Measurements from ENCODE around the gene LYPD6. TPM values are rescaled to one million over a fixed set of nuclear protein-coding genes. Genes with fewer than 3 reads are reported as not detected.

The LYPD6 gene
- total RNA-seq, 1 experiment from 2014 or later, result 2.4 TPM

DNA sequence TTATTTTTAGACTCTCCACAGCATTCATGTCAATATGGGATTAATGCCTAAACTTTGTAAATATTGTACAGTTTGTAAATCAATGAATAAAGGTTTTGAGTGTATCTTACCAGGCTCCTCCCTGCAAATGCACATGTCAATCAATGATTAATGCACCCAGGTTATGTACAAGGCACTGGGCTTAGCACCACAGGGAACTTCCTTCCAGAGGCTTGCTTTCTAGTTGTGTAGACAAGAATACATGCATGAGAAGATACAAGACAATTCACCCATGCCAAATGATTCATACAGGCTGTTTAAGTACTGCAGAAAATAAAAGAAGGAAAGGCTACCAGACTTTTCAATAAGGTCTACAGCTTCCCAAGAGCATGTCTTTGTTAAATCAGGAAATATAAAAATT is 143.1 kb downstream of the LYPD6 start:
- BruUV-seq (replicated peaks), result no TSS peak
- Histone ChIP-seq H3K9me2 (replicated peaks; ENCODE audit: low read length) (no peaks in the 10 kb centered on the region), H3K9ac (ENCODE audit: low read length) (no peak overlapping the region), H4K20me1 (ENCODE audit: low read length) (no peaks in the 10 kb centered on the region), H3K9me3 (ENCODE audit: low read length) (no peaks in the 10 kb centered on the region), H3F3A (ENCODE audit: low read length, unreplicated experiment) (no peaks in the 10 kb centered on the region), H3K27ac (ENCODE audit: low read length) (no peak overlapping the region), H3K27me3 (ENCODE audit: low read length) (no peaks in the 10 kb centered on the region), H3K4me2 (ENCODE audit: low read length) (no peak overlapping the region), H3K4me3 (ENCODE audit: low read length) (no peak overlapping the region), H3K36me3 (ENCODE audit: low read depth, low read length) (no peaks in the 10 kb centered on the region), H3K4me1 (ENCODE audit: insufficient read depth, low read length) (no peaks in the 10 kb centered on the region), H3K79me2 (ENCODE audit: low read length) (no peaks in the 10 kb centered on the region), H2AFZ (ENCODE audit: low read length) (no peak overlapping the region)
- CTCF ChIA-PET, result no interaction called here
- POLR2A ChIA-PET (ENCODE audit: unreplicated experiment), result no interaction called here
- DNase-seq (no peak), ATAC-seq (no peak)
- intact Hi-C loops (cut with micrococcal nuclease), result no loop called here
- TF ChIP-seq EZH2phosphoT487 (IDR thresholded peaks at IDR 0.05; ENCODE audit: borderline replicate concordance, low read length) (no peak), EZH2 (IDR thresholded peaks at IDR 0.05; ENCODE audit: low read length, unreplicated experiment) (no peak)
- TF ChIP-seq, protein P1, sequence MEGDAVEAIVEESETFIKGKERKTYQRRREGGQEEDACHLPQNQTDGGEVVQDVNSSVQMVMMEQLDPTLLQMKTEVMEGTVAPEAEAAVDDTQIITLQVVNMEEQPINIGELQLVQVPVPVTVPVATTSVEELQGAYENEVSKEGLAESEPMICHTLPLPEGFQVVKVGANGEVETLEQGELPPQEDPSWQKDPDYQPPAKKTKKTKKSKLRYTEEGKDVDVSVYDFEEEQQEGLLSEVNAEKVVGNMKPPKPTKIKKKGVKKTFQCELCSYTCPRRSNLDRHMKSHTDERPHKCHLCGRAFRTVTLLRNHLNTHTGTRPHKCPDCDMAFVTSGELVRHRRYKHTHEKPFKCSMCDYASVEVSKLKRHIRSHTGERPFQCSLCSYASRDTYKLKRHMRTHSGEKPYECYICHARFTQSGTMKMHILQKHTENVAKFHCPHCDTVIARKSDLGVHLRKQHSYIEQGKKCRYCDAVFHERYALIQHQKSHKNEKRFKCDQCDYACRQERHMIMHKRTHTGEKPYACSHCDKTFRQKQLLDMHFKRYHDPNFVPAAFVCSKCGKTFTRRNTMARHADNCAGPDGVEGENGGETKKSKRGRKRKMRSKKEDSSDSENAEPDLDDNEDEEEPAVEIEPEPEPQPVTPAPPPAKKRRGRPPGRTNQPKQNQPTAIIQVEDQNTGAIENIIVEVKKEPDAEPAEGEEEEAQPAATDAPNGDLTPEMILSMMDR (conservative IDR thresholded peaks at IDR 0.05; ENCODE audit: low read depth, low read length), result no peak

- TF ChIP-seq, protein P1 (conservative IDR thresholded peaks at IDR 0.05; ENCODE audit: low read depth, low read length), result no peak
- TF ChIP-seq EZH2 (IDR thresholded peaks at IDR 0.05; ENCODE audit: low read length, unreplicated experiment) (no peak), EZH2phosphoT487 (IDR thresholded peaks at IDR 0.05; ENCODE audit: borderline replicate concordance, low read length) (no peak)
- Histone ChIP-seq H3K27me3 (ENCODE audit: low read length) (peaks cover 6% of the 10 kb centered on the region; the same call in 1 of the 2 replicates), H3F3A (ENCODE audit: low read length, unreplicated experiment) (no peaks in the 10 kb centered on the region), H3K36me3 (ENCODE audit: low read depth, low read length) (no peaks in the 10 kb centered on the region), H3K9me2 (replicated peaks; ENCODE audit: low read length) (no peaks in the 10 kb centered on the region), H2AFZ (ENCODE audit: low read length) (no peak overlapping the region), H4K20me1 (ENCODE audit: low read length) (no peaks in the 10 kb centered on the region), H3K79me2 (ENCODE audit: low read length) (no peaks in the 10 kb centered on the region), H3K9ac (ENCODE audit: low read length) (no peak overlapping the region), H3K4me3 (ENCODE audit: low read length) (no peak overlapping the region), H3K4me2 (ENCODE audit: low read length) (no peak overlapping the region), H3K9me3 (ENCODE audit: low read length) (no peaks in the 10 kb centered on the region), H3K4me1 (ENCODE audit: insufficient read depth, low read length) (no peaks in the 10 kb centered on the region), H3K27ac (ENCODE audit: low read length) (no peak overlapping the region)
- DNase-seq (peak; percentile 21), ATAC-seq (no peak)
- CTCF ChIA-PET, result no interaction called here
- POLR2A ChIA-PET (ENCODE audit: unreplicated experiment), result no interaction called here
- BruUV-seq (replicated peaks), result no TSS peak
- intact Hi-C loops (cut with micrococcal nuclease), result no loop called here
Observed at GRCh38 chr2:149483004-149483605, 152.7 kb downstream of the LYPD6 start.

- ATAC-seq (no peak), DNase-seq (no peak)
- Histone ChIP-seq H3K9ac (ENCODE audit: low read length) (no peak overlapping the region), H3K36me3 (ENCODE audit: low read depth, low read length) (no peaks in the 10 kb centered on the region), H4K20me1 (ENCODE audit: low read length) (no peaks in the 10 kb centered on the region), H3K9me2 (replicated peaks; ENCODE audit: low read length) (no peaks in the 10 kb centered on the region), H3K27me3 (ENCODE audit: low read length) (peaks cover 10% of the 10 kb centered on the region; the same call in 1 of the 2 replicates), H3K79me2 (ENCODE audit: low read length) (no peaks in the 10 kb centered on the region), H3F3A (ENCODE audit: low read length, unreplicated experiment) (no peaks in the 10 kb centered on the region), H2AFZ (ENCODE audit: low read length) (no peak overlapping the region), H3K9me3 (ENCODE audit: low read length) (no peaks in the 10 kb centered on the region), H3K4me1 (ENCODE audit: insufficient read depth, low read length) (no peaks in the 10 kb centered on the region), H3K27ac (ENCODE audit: low read length) (no peak overlapping the region), H3K4me2 (ENCODE audit: low read length) (no peak overlapping the region), H3K4me3 (ENCODE audit: low read length) (no peak overlapping the region)
- ChIA-PET CTCF (no interaction called here), POLR2A (ENCODE audit: unreplicated experiment) (no interaction called here)
- BruUV-seq (replicated peaks), result no TSS peak
- TF ChIP-seq, protein P1 (conservative IDR thresholded peaks at IDR 0.05; ENCODE audit: low read depth, low read length), result no peak
- TF ChIP-seq EZH2 (IDR thresholded peaks at IDR 0.05; ENCODE audit: low read length, unreplicated experiment) (no peak), EZH2phosphoT487 (IDR thresholded peaks at IDR 0.05; ENCODE audit: borderline replicate concordance, low read length) (no peak)
- intact Hi-C loops (cut with micrococcal nuclease), result loop anchor here (1.0 kb wide), 1 partner anchor 469 kb away; no protein-coding TSS in a partner anchor
Observed at GRCh38 chr2:149486664-149487063, 156.3 kb downstream of the LYPD6 start.
